HepG2 (cell line): ENCODE results near the gene SLC4A9. TPM values are rescaled to one million over a fixed set of nuclear protein-coding genes. Genes with fewer than 3 reads are reported as not detected.

Source experiments
- AGO1 ChIP-seq: fragments of 200-400 bp; formaldehyde crosslinking; IDR thresholded peaks from 2 replicates; pipeline ENCODE4 v1.6.1; 2017; ENCODE audit warnings: mild to moderate bottlenecking, low read depth, low read length, moderate library complexity; ENCODE audit not compliant: poor library complexity, severe bottlenecking
- ATF3 ChIP-seq: sonication (generic); formaldehyde crosslinking; IDR thresholded peaks from 2 replicates; pipeline ENCODE4 v1.4.0; 2020; ENCODE audit warnings: missing genetic modification reagents
- ATF7-NPFF ChIP-seq: sonication (generic); formaldehyde crosslinking; IDR thresholded peaks from 2 replicates; pipeline ENCODE4 v1.8.1; 2023; ENCODE audit warnings: mild to moderate bottlenecking, low read depth, missing genetic modification reagents, moderate library complexity
- BORCS8-MEF2B ChIP-seq: sonication (generic); formaldehyde crosslinking; IDR thresholded peaks from 2 replicates; pipeline ENCODE4 v1.8.0; 2022; ENCODE audit warnings: mild to moderate bottlenecking, missing genetic modification reagents
- CBX5 ChIP-seq: sonication (generic); formaldehyde crosslinking; IDR thresholded peaks from 2 replicates; pipeline ENCODE4 v1.4.0; 2020; ENCODE audit warnings: missing genetic modification reagents, borderline replicate concordance
- CEBPG ChIP-seq: IDR thresholded peaks from 2 replicates; pipeline ENCODE4 v1.6.1; 2016
- CTCF ChIP-seq: sonication (generic); formaldehyde crosslinking; IDR thresholded peaks from 2 replicates; pipeline ENCODE4 v1.5.0; 2020; ENCODE audit warnings: mild to moderate bottlenecking, missing genetic modification reagents, moderate library complexity
- HOXA3 ChIP-seq: sonication (generic); formaldehyde crosslinking; IDR thresholded peaks from 2 replicates; pipeline ENCODE4 v1.5.0; 2020; ENCODE audit warnings: missing genetic modification reagents
- IKZF1 ChIP-seq: fragments of 450-650 bp; IDR thresholded peaks from 2 replicates; pipeline ENCODE4 v1.7.1; 2016
- JUND ChIP-seq: sonication (generic); formaldehyde crosslinking; IDR thresholded peaks from 2 replicates; pipeline ENCODE4 v1.8.0; 2022; ENCODE audit warnings: mild to moderate bottlenecking, missing genetic modification reagents
- KDM4B ChIP-seq: sonication (generic); formaldehyde crosslinking; IDR thresholded peaks from 2 replicates; pipeline ENCODE4 v1.4.0; 2020; ENCODE audit warnings: missing genetic modification reagents
- KLF11 ChIP-seq: IDR thresholded peaks from 2 replicates; pipeline ENCODE4 v1.6.1; 2016; ENCODE audit warnings: missing compliant biosample characterization
- KLF16 ChIP-seq, 2 experiments: sonication (generic) in 1 of 2; formaldehyde crosslinking in 1 of 2; IDR thresholded peaks; 2 replicates each; pipeline versions ENCODE4 v1.6.1 to v1.8.0; 2016 to 2023; ENCODE audit warnings: missing genetic modification reagents in 2 of 2, missing compliant biosample characterization in 1 of 2
- MAZ ChIP-seq, 2 experiments: sonication (generic) in 1 of 2; formaldehyde crosslinking in 1 of 2; IDR thresholded peaks; 2 replicates each; pipeline versions ENCODE4 v1.5.0 to v1.6.1; 2012 to 2020; ENCODE audit warnings: low read depth in 2 of 2, mild to moderate bottlenecking in 2 of 2, borderline replicate concordance in 1 of 2, improper control_type of control experiment in 1 of 2, low read length in 1 of 2, missing genetic modification reagents in 1 of 2, moderate library complexity in 1 of 2
- NFE2 ChIP-seq: sonication (generic); formaldehyde crosslinking; IDR thresholded peaks from 2 replicates; pipeline ENCODE4 v1.4.0; 2020; ENCODE audit warnings: missing genetic modification reagents
- NRL ChIP-seq: sonication (generic); formaldehyde crosslinking; IDR thresholded peaks from 2 replicates; pipeline ENCODE4 v1.5.0; 2020; ENCODE audit warnings: missing genetic modification reagents, mild to moderate bottlenecking, moderate library complexity, borderline replicate concordance
- RARA ChIP-seq: IDR thresholded peaks from 2 replicates; pipeline ENCODE4 v1.6.1; 2016; ENCODE audit warnings: missing genetic modification reagents, missing compliant biosample characterization
- RELA ChIP-seq: sonication (generic); formaldehyde crosslinking; IDR thresholded peaks from 2 replicates; pipeline ENCODE4 v1.4.0; 2020; ENCODE audit warnings: missing genetic modification reagents
- RFXAP ChIP-seq: sonication (generic); formaldehyde crosslinking; IDR thresholded peaks from 2 replicates; pipeline ENCODE4 v1.4.0; 2020; ENCODE audit warnings: missing genetic modification reagents, borderline replicate concordance
- RNF2 ChIP-seq: fragments of 450-650 bp; conservative IDR thresholded peaks from 2 replicates; pipeline ENCODE4 v1.6.1; 2016; ENCODE audit warnings: low read depth
- SAFB2 ChIP-seq: sonication (generic); formaldehyde crosslinking; IDR thresholded peaks from 2 replicates; pipeline ENCODE4 v1.5.1; 2020; ENCODE audit warnings: missing genetic modification reagents, low read depth, mild to moderate bottlenecking, borderline replicate concordance
- ZNF124 ChIP-seq: sonication (generic); formaldehyde crosslinking; IDR thresholded peaks from 2 replicates; pipeline ENCODE4 v1.4.0; 2020; ENCODE audit warnings: missing genetic modification reagents
- ZNF251 ChIP-seq: sonication (generic); formaldehyde crosslinking; IDR thresholded peaks from 2 replicates; pipeline ENCODE4 v1.9.0; 2021; ENCODE audit warnings: mild to moderate bottlenecking, missing genetic modification reagents
- ZNF263 ChIP-seq: sonication (generic); formaldehyde crosslinking; IDR thresholded peaks from 2 replicates; pipeline ENCODE4 v1.4.0; 2020; ENCODE audit warnings: missing genetic modification reagents
- ZNF296 ChIP-seq: sonication (generic); formaldehyde crosslinking; conservative IDR thresholded peaks from 2 replicates; pipeline ENCODE4 v1.5.0; 2020; ENCODE audit warnings: mild to moderate bottlenecking, missing genetic modification reagents
- ZNF333 ChIP-seq: sonication (generic); formaldehyde crosslinking; IDR thresholded peaks from 2 replicates; pipeline ENCODE4 v1.4.0; 2020; ENCODE audit warnings: mild to moderate bottlenecking, missing genetic modification reagents, borderline replicate concordance
- ZNF33B ChIP-seq: sonication (generic); formaldehyde crosslinking; IDR thresholded peaks from 2 replicates; pipeline ENCODE4 v1.5.1; 2020; ENCODE audit warnings: mild to moderate bottlenecking, missing genetic modification reagents
- ZNF383 ChIP-seq: sonication (generic); formaldehyde crosslinking; IDR thresholded peaks from 2 replicates; pipeline ENCODE4 v1.4.0; 2020; ENCODE audit warnings: missing genetic modification reagents, mild to moderate bottlenecking, borderline replicate concordance
- ZNF550 ChIP-seq: sonication (generic); formaldehyde crosslinking; IDR thresholded peaks from 2 replicates; pipeline ENCODE4 v1.4.0; 2020; ENCODE audit warnings: mild to moderate bottlenecking, missing genetic modification reagents, borderline replicate concordance
- ZNF607 ChIP-seq: sonication (generic); formaldehyde crosslinking; IDR thresholded peaks from 2 replicates; pipeline ENCODE4 v1.5.1; 2020; ENCODE audit warnings: missing genetic modification reagents, mild to moderate bottlenecking, borderline replicate concordance
- ZNF7 ChIP-seq: IDR thresholded peaks from 2 replicates; pipeline ENCODE4 v1.6.1; 2016; ENCODE audit warnings: missing biosample characterization, missing genetic modification reagents
- ZNF780A ChIP-seq: sonication (generic); formaldehyde crosslinking; IDR thresholded peaks from 2 replicates; pipeline ENCODE4 v1.8.0; 2022; ENCODE audit warnings: mild to moderate bottlenecking, missing genetic modification reagents, moderate library complexity
- polyA plus RNA-seq, 8 experiments: library from polyadenylated mRNA; depleted of rRNA in 3 of 8; stranded (reverse) in 7 of 8; unstranded in 1 of 8; fragments of >200 nt; fragmentation: Illumina TruSeq in 4 of 8; extraction: Trizol in 4 of 8; gene quantifications; 2 replicates each; pipeline versions ENCODE4 v1.2.1 to v1.2.3, GENCODE V29; 2011 to 2016; ENCODE audit warnings: low read depth in 4 of 8, missing spikeins in 1 of 8, mixed read lengths in 1 of 8; ENCODE audit not compliant: insufficient read depth in 1 of 8
- total RNA-seq, 5 experiments: library from RNA; depleted of rRNA; stranded (reverse); fragments of >200 nt; fragmentation: Illumina TruSeq; extraction: Trizol; gene quantifications; 2 replicates each; pipeline ENCODE4 v1.2.3, GENCODE V29; 2016; ENCODE audit warnings: low read depth in 1 of 5

The SLC4A9 gene
- total and polyA plus RNA-seq, 2 of the 13 experiments (the other 11 are each of a cell fraction or from before 2014, with no cell fraction given): not detected

DNA sequence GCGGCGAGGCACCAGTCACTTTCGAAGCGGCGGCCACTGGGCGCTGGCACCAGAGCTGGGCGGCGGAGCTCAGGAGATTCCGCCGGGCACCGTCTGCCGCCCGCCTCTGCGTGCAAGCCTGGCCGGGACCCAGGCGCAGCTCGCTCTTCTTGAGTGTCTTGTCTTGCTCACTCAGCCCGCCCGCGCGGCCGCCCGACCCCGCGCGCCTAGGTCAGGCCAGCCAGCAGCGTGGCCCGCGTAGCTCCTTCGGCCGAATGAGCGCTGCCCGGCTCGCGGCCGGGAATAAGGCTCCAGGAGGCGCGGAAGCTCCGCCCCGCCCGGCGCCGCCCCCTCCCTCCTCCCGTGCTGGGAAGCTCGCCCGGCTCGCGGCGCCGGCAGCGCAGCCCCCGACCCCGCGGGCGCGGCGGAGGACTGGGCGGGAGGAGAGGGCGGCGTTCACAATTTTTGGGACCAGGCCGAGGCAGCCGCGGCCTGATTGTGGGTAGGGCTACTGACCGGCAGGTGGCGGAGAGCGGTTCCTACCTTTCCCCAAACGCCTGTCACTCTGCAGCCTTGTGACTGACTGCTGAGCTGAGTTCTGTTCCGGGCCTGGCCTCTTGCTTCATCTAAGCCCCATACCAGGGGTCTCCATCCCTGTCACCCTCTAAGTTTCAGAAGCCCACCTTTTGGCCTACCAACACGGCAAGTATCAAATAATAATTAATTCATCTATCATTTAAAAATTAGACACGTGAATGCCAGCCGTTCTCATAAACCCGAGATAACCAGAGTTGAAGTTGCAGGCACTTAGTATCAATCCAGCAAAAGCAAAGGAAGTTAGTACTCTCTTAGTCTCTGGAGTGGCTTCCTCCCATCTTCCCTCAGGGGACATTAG is 13.4 kb upstream of the SLC4A9 start, which contains the start of gene HBEGF (continued):
- TF ChIP-seq CTCF (peak; percentile 58), BORCS8-MEF2B (CRISPR knock-in tag) (no peak), ZNF780A (CRISPR knock-in tag) (no peak), KDM4B (no peak), ZNF333 (no peak), ZNF7 (no peak), HOXA3 (CRISPR knock-in tag) (peak; percentile 26), MAZ (IDR thresholded peaks at IDR 0.05; ENCODE audit: borderline replicate concordance, low read depth, low read length) (no peak), MAZ (CRISPR knock-in tag; IDR thresholded peaks at IDR 0.05; ENCODE audit: low read depth) (peak; percentile 47), CEBPG (CRISPR knock-in tag) (no peak), KLF16 (CRISPR knock-in tag; IDR thresholded peaks at IDR 0.05) (no peak), RNF2 (no peak), AGO1 (no peak), ATF7-NPFF (CRISPR knock-in tag) (no peak), NFE2 (no peak), ZNF263 (peak; percentile 37; the same call in 1 of the 2 replicates), RELA (no peak), ATF3 (CRISPR knock-in tag) (no peak; the same call in 1 of the 2 replicates), NRL (peak; percentile 90), CBX5 (no peak), RFXAP (CRISPR knock-in tag) (no peak), IKZF1 (no peak), ZNF550 (CRISPR knock-in tag) (no peak), ZNF124 (CRISPR knock-in tag) (no peak), ZNF383 (CRISPR knock-in tag) (no peak), KLF11 (CRISPR knock-in tag) (no peak), SAFB2 (CRISPR knock-in tag) (no peak), JUND (CRISPR knock-in tag) (no peak), ZNF296 (CRISPR knock-in tag) (no peak), ZNF607 (CRISPR knock-in tag) (0 out of 2 replicates have a peak, but pooled peaks have one; percentile 28), RARA (CRISPR knock-in tag) (no peak), ZNF251 (no peak), ZNF33B (CRISPR knock-in tag) (no peak)
